ENCODE data around the gene ZNF148. TPM values are rescaled to one million over a fixed set of nuclear protein-coding genes. Genes with fewer than 3 reads are reported as not detected.
"Not testable (repeated sequence)": the region's sequence is repeated elsewhere in the genome, so short reads cannot be mapped to it uniquely, and the experiment has no call there.

ZNF148 gene
- total RNA-seq, 4 donors from 2014 or later: 10.7 to 25.9 (median 16.9) TPM

- peaks cover 0 to 10% (median 0%) of the 10 kb centered on the region in 3 donors for H3K4me1 ChIP-seq
- no peaks in the 10 kb centered on the region for H3K27me3 ChIP-seq
- intact Hi-C loops (cut with DNase I): no loop called here
- WGBS, 2 donors: 40 to 43% methylated on average over 1 of the region's 1 CpG
- H3K9me3 ChIP-seq: no peaks in the 10 kb centered on the region
- DNase-seq: no peak
- H3K27ac ChIP-seq: no peak overlapping the region
- TF ChIP-seq CTCF (IDR thresholded peaks at IDR 0.05) (no peak), POLR2A (IDR thresholded peaks at IDR 0.05) (no peak)
- no peaks in the 10 kb centered on the region for H3K36me3 ChIP-seq
- H3K4me3 ChIP-seq: no peak overlapping the region
Observed at GRCh38 chr3:125398952-125399351, 23.8 kb upstream of the ZNF148 start.

- Histone ChIP-seq H3K27me3 (no peaks in the 10 kb centered on the region), H3K27ac (peak overlapping the region in 3 of 4 donors; percentile 6 to 54 (median 39)), H3K4me3 (no peak overlapping the region), H3K4me1 (peaks cover 0 to 11% (median 0%) of the 10 kb centered on the region in 3 donors), H3K36me3 (no peaks in the 10 kb centered on the region), H3K9me3 (no peaks in the 10 kb centered on the region)
- DNase-seq: no peak
- WGBS, 2 donors: 43 to 63% methylated on average over 2 of the region's 2 CpGs
- TF ChIP-seq CTCF (IDR thresholded peaks at IDR 0.05) (no peak), POLR2A (IDR thresholded peaks at IDR 0.05) (no peak)
- intact Hi-C loops (cut with DNase I): no loop called here
Observed at GRCh38 chr3:125395091-125395490, 20.0 kb upstream of the ZNF148 start.

GRCh38 chr3:125394406-125394805 lies 19.3 kb upstream of the ZNF148 start:
- H3K36me3 ChIP-seq: no peaks in the 10 kb centered on the region

GRCh38 chr3:125389282-125389681 lies 14.2 kb upstream of the ZNF148 start:
- H3K4me1 ChIP-seq: peaks cover 0 to 9% (median 0%) of the 10 kb centered on the region in 3 donors
- H3K36me3 ChIP-seq: no peaks in the 10 kb centered on the region
- no peaks in the 10 kb centered on the region for H3K27me3 ChIP-seq
- DNase-seq: no peak
- no peak overlapping the region for H3K4me3 ChIP-seq
- no peak for TF ChIP-seq POLR2A (IDR thresholded peaks at IDR 0.05)
- TF ChIP-seq CTCF (IDR thresholded peaks at IDR 0.05): no peak
- no peak overlapping the region for H3K27ac ChIP-seq
- no peaks in the 10 kb centered on the region for H3K9me3 ChIP-seq
- intact Hi-C loops (cut with DNase I): no loop called here
- 75 to 78% methylated on average over 7 of the region's 7 CpGs for WGBS, 2 donors

More at GRCh38 chr3:125394406-125394805, 19.3 kb upstream of the ZNF148 start:
- Histone ChIP-seq H3K4me3 (no peak overlapping the region), H3K9me3 (no peaks in the 10 kb centered on the region), H3K27me3 (no peaks in the 10 kb centered on the region), H3K4me1 (peaks cover 0 to 18% (median 0%) of the 10 kb centered on the region in 3 donors), H3K27ac (no peak overlapping the region)
- DNase-seq: no peak
- TF ChIP-seq POLR2A (IDR thresholded peaks at IDR 0.05): no peak
- TF ChIP-seq CTCF (IDR thresholded peaks at IDR 0.05): no peak
- 82 to 84% methylated on average over 3 of the region's 3 CpGs for WGBS, 2 donors
- intact Hi-C loops (cut with DNase I): no loop called here

GRCh38 chr3:125388369-125388768 lies 13.2 kb upstream of the ZNF148 start:
- H3K27ac ChIP-seq; H3K27me3 ChIP-seq; H3K9me3 ChIP-seq; DNase-seq; H3K4me3 ChIP-seq; intact Hi-C loops (cut with DNase I); H3K4me1 ChIP-seq; H3K36me3 ChIP-seq: not testable (repeated sequence)
- WGBS, 2 donors: 79 to 86% methylated on average over 5 of the region's 5 CpGs

GRCh38 chr3:125386811-125387210 lies 11.7 kb upstream of the ZNF148 start:
- no peak for DNase-seq
- intact Hi-C loops (cut with DNase I): no loop called here

More at GRCh38 chr3:125386811-125387210, 11.7 kb upstream of the ZNF148 start:
- Histone ChIP-seq H3K27me3 (peaks cover 0 to 6% (median 0%) of the 10 kb centered on the region in 4 donors), H3K4me1 (peaks cover 0 to 9% (median 0%) of the 10 kb centered on the region in 3 donors), H3K27ac (no peak overlapping the region), H3K36me3 (no peaks in the 10 kb centered on the region), H3K9me3 (no peaks in the 10 kb centered on the region), H3K4me3 (no peak overlapping the region)
- TF ChIP-seq POLR2A (IDR thresholded peaks at IDR 0.05) (no peak), CTCF (IDR thresholded peaks at IDR 0.05) (no peak)
- WGBS, 2 donors: 78 to 83% methylated on average over 4 of the region's 4 CpGs
